ENCODE measurements around the gene NOVA2. TPM values are rescaled to one million over a fixed set of nuclear protein-coding genes. Genes with fewer than 3 reads are reported as not detected.

NOVA2 gene
- total and polyA plus RNA-seq, 9 of the 15 experiments (the other 6 are each of a cell fraction or from before 2014, with no cell fraction given), result not detected

DNA sequence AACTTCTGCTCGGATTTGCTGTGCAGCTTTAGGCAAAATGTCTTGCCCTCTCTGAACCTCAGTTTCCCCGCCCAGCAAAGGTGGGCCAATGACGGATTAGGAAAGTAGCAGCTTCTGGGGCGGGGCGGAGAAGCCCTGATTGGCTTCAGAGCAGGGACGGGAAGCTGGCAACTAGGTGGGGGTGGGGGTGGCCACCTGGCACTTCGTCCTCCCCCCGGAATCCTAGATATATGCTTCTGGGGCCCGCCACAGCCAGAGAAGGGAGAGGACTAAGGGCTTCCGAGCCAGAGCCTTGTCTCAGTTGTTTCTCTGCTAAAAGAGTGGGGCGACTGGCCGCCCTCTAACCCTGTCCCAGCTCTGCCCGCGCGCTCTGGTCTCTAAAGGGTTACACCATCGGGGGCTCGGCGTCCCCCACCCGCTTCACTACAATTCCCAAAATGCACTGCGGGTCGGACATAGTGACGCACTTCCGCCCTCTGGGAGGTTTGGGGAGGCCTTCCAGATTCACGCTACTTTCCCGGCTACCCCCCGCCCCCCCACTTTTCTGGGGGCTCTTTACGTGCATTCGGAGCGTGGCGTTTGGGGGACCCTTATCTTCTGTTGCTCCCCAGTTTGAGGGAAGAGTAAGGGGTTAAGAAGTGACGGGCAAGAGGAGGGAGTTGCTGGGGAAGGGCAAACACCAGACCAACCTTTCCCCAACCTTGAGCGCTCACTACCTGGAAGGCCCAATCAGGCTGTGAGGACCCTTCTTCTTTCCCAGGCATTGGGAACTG, 87.1 kb downstream of the NOVA2 start (continued):
- TF ChIP-seq IRF2 (CRISPR knock-in tag; IDR thresholded peaks at IDR 0.05) (no peak), ZNF197 (CRISPR knock-in tag; IDR thresholded peaks at IDR 0.05; ENCODE audit: low read depth) (no peak), ZNF696 (CRISPR knock-in tag; conservative IDR thresholded peaks at IDR 0.05) (no peak), HBP1 (CRISPR knock-in tag; IDR thresholded peaks at IDR 0.05) (0 out of 2 replicates have a peak, but pooled peaks have one; percentile 11), TCF7 (IDR thresholded peaks at IDR 0.05; ENCODE audit: borderline replicate concordance) (no peak), ZNF146 (CRISPR knock-in tag; IDR thresholded peaks at IDR 0.05; ENCODE audit: unreplicated experiment) (no peak), POLR2H (tag; IDR thresholded peaks at IDR 0.05; ENCODE audit: low read depth) (no peak), MGA (IDR thresholded peaks at IDR 0.05) (no peak), RBM34 (IDR thresholded peaks at IDR 0.05; ENCODE audit: borderline replicate concordance, insufficient read depth, low read length) (no peak), IFI16 (CRISPR knock-in tag; IDR thresholded peaks at IDR 0.05) (no peak), ZNF212 (CRISPR knock-in tag; IDR thresholded peaks at IDR 0.05) (no peak), MEF2A (IDR thresholded peaks at IDR 0.05; ENCODE audit: control insufficient read depth, low read depth, low read length) (no peak)
- TF ChIP-seq, protein P1, sequence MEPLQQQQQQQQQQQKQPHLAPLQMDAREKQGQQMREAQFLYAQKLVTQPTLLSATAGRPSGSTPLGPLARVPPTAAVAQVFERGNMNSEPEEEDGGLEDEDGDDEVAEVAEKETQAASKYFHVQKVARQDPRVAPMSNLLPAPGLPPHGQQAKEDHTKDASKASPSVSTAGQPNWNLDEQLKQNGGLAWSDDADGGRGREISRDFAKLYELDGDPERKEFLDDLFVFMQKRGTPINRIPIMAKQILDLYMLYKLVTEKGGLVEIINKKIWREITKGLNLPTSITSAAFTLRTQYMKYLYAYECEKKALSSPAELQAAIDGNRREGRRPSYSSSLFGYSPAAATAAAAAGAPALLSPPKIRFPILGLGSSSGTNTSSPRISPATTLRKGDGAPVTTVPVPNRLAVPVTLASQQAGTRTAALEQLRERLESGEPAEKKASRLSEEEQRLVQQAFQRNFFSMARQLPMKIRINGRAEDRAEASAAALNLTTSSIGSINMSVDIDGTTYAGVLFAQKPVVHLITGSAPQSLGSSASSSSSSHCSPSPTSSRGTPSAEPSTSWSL (CRISPR knock-in tag; IDR thresholded peaks at IDR 0.05; ENCODE audit: borderline replicate concordance), result no peak
